NCI-H1417 treated with DMSO at 0.1 percent for 48 hours (cell line): ENCODE results near the gene TPX2.
A peak's percentile ranks its signal among the peaks of the same experiment; 100 is the strongest.

Source experiments
- DNase-seq: peaks from one replicate; lab custom pipeline; 2025; lab: John Stamatoyannopoulos, UW

Gene TPX2

DNA sequence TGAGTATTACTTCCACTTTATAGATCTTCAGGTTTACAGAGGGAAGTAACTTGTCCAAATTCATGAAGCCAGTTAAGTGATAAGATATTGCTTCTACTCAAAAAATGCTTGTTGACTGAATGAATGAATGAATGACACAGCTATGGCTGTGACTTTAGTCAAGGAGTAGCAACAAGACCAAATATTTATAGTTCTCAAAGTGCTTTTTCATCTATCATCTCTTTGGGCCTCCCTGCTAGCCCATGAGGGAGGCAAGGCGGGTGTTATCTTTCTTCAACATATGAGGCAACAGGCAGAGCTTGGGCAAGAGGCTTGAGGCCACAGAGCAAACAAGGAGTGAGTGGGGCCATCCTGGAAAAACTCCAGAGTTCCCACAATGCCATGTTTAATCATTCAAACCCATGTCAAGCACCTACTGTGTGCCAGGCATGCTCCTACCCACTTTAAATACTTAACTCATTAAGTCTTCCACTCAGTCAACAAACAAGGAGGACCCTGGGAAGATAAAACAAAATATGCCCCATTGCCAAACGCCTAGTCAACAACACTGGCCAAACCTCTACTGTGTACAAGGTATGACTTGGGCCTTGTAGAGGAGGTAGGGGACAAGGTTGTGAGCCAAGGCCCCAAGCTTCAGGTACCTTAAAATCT, 32.4 kb upstream of the TPX2 start:
- no peak for DNase-seq

- DNase-seq, result no peak
These were observed 31.9 kb upstream of the TPX2 start for GRCh38 chr20:31707258-31707615.

- DNase-seq, result peak; percentile 94
These were observed 30.9 kb upstream of the TPX2 start for GRCh38 chr20:31707994-31708735.

GRCh38 chr20:31708736-31709534, 30.2 kb upstream of the TPX2 start:
- DNase-seq, result peak; percentile 94

DNA sequence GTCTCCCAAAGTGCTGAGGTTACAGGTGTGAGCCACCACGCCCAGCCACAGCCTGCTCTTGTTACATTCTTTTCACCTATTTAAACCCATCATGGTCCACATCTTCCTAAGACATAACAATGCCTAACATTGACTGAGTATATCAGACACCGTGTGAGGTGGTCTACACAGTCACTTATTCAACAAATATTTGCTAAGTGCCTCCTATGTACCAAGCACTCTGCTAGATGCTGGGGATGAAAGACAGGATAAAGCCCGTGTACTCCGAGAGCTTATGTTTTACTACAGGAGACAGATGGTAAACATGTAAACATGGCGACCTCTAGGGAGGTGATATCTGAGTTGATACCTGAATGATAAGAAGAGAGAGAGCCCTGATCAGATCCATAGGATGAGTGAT, 29.2 kb upstream of the TPX2 start:
- DNase-seq, result no peak

DNA sequence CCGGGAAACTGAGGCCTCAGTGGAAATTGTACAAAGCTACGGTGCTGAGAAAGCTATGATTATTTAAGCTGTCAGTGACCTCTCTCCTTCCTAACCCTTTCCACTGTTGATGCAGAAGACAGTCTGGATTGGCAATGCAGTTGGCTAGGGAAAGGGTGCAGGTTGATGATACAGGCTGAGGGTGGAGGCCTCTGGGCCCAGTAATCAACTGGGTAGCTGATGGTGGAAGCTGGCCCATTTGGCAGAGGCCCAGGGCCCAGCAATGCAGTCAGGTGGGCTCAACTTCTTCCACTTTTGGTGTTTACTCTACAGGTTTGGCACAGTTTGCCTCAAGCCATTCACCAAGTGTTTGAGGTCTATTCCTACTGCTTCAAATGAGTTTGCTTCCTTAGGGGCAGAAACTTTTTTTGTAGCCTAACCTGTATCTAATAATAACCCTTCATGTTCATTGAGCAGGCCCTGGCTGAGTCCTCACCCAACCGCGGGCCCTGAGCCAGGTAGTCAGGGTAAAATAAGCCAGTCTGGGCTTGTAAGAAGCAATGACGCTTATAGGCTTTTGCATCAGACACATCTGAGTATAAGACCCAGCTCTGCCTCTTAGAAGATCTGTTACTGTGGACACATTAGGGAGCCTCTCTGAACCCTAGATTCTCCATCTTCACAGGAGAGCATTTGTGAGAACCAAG, 28.5 kb upstream of the TPX2 start:
- no peak for DNase-seq

- DNase-seq, result no peak
These were observed 27.6 kb upstream of the TPX2 start for GRCh38 chr20:31711179-31712111.

GRCh38 chr20:31712112-31712553, 27.0 kb upstream of the TPX2 start:
- DNase-seq, result no peak

DNA sequence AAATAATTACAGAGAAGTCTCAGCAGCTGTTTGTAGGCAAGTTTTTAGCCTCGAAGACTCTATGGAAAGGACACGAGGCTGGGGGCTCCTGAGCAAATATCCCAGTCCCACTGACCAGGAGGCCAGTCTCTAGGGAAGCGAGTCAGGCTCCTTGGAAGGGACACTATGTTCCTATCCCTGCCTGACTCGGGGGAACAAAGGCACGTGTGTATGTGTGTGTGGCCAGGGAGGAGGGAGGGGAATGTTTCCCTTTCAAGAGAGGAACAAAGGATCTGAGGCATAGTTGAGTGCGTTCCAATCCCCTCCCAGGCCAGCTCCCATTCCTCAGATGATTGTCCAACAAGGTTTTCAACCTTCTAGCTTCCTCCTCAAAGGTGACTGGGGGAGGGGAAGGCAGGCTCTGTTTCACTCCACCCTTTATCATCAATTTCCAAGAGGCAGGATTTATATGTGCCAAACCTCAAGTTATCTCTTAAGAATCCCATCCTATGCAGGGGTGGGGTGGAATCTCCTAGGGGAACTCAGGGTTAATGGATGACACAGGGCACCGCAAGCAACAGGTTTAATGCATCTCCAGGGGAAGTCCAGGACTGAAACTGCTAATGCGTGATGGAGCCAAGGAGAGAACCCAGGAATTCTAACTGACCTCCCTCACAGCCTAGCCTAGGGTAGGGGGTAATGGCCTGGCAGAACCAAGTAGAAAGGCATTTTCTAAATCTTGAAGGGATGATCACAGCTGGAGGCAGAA, 26.4 kb upstream of the TPX2 start:
- no peak for DNase-seq

DNA sequence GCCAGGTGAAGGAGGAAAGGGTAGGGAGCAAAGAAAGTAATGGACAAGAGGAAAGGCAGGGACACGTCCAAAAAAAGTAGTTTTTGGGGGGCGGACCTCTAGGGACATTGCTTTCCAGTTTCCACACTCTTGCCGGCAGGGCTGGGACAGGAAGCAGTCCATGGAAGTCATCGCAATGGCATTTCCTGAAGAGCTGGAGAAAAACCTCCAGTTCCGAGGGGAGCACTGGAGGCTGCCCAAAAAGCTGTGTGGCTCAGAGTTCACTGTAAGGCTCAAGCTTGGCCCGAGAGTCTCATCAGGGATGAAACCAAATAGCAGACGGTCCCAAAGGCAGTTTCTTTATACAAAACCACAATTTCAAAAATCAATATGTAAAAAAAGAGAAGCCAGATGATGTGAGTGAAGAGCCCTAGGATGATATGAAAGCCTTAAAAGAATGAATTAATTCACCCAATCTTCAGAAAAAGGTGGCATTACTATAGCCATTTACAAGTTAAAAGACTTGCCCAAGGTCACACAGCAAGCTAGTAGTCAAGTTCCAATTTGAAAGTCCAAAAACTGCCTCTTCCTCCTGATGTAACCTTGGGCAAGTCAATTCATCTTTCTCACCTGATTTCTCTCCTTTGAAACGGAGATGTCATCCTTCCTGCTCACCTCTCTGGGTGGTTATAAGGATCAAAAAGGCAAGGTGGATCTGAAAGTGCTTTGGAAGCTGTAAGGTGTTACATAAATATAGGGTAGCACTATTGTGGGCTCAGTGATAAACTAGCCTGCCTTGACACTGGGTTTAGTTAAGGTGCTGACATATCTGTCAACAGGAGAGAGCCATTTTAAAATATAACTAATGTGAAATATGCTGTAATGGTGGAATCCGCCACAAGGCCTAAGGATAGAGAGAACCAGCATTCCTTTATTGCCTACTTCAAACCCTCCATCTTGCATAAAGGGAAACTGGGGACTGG, 25.5 kb upstream of the TPX2 start:
- no peak for DNase-seq

DNA sequence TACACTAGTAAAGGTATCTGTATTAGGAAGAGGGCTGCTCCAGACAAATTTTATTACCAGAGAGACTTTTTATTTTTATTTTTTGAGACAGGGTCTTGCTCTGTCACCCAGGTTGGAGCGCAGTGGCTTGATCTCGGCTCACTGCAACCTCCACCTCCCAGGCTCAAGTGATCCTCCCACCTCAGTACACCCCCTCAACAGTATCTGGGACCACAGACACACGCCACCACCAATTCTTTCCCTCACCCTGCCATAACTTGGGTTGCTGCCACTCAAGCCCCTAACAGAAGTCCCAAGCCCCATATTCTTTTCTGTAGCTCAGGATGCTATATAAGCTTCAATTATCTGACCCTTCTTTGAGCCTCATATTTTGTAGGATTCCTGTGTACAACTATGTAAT, 23.3 kb upstream of the TPX2 start:
- DNase-seq, result no peak

- DNase-seq, result no peak
These were observed 22.7 kb upstream of the TPX2 start for GRCh38 chr20:31716351-31716750.

- DNase-seq, result no peak
These were observed 22.1 kb upstream of the TPX2 start for GRCh38 chr20:31716818-31717477.

DNA sequence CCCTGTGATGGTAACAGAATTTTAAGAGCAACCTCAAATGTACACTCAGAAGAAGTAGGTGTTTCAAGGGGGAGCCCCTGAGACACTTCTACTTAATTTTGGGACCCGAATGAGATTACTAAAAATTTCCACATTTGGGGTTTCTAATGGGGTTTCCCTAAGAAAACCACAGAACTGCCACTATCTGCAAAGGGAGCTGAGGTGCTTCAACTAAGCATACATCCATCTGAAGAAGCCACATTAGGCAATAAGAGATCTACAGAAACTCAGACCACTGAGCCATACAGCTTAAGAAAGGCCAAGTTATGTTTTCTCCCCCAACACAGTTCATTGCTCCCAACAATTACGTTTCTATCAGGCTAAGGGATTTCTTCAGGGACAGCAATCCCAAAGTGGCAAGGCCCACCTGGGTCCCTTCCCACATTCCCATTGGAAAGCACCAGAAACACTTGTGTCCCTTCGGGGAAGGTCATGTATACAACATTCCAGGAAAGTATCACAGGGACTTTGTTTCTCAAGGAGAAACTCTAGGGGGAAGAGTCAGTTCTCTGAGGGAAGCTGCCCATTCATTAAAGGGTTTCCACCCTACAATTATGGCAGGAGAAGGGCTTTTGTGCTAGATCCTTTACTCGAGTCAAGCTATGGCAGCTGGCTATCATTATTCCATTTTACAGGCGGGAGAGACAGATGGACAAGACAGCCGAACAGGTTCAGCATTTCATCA, 21.4 kb upstream of the TPX2 start:
- DNase-seq, result no peak

DNA sequence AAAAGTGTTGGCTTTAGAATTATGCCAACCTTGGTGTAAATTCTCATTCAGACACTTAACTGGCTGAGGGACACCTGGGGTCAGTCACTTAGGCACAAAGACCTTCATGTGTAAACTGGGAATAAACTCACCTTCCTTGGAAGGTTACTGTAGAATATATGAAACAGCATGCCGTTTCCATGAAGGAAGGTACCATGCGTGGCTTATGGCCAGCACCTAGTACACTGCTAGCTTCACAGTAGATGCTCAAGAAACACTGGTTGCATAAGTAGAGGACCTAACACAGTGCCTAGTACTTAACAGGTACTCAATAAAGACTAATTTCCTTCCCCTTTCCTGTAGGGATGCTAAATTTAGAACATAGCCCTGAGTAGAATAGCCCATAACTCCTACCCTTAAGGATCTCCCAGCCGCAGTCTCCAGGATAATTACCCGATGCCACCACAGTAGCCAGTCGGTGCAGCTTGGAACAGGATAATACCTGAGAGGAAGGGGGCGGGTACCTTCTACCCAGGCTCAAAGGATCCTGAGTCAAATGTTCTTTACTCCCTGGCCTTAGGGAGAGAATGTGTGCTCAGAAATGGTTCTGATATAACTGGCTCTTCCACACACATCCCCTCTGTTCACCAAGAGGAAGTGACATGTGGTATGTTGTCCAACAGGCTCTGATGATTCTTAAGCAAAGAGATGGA, 20.0 kb upstream of the TPX2 start:
- no peak for DNase-seq

- no peak for DNase-seq
These were observed 19.2 kb upstream of the TPX2 start for GRCh38 chr20:31719644-31720485.
